Right hindlimb (tissue), 1 donor: Measurements from ENCODE around the gene SLC4A4.

Experiments
- DNase-seq: peaks from one replicate; pipeline ENCODE4 v3.0.0-alpha.2; 2018

The SLC4A4 gene

GRCh38 chr4:71338846-71339593 lies at the start of gene SLC4A4:
Gene SLC4A4, plus strand, starts transcription at chr4:71339020.
- DNase-seq, result no peak

GRCh38 chr4:71290074-71290473 lies 48.7 kb upstream of the SLC4A4 start:
- DNase-seq, result peak; percentile 30

GRCh38 chr4:71290476-71290875 lies 48.3 kb upstream of the SLC4A4 start:
- no peak for DNase-seq

DNA sequence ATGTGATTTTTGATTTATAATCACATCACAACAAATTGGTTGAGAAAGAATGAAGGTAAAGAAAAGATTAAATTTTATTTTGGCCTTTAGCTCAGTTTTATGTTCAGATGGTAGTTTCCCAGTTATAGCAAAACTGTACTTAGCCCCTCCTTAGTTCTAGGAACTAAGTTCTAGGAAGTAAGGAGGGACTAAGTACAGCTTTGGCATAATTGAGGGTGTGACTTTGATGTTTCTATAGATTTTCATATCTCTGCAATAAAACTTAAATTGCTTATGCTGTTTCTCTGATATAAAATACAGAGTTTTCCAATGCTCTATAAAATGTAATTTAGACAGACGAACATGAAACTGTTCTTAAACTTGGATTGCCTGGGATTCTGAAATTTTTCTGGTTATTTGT lies 46.6 kb upstream of the SLC4A4 start:
- DNase-seq, result no peak

GRCh38 chr4:71293705-71294104 lies 45.1 kb upstream of the SLC4A4 start:
- DNase-seq, result no peak

DNA sequence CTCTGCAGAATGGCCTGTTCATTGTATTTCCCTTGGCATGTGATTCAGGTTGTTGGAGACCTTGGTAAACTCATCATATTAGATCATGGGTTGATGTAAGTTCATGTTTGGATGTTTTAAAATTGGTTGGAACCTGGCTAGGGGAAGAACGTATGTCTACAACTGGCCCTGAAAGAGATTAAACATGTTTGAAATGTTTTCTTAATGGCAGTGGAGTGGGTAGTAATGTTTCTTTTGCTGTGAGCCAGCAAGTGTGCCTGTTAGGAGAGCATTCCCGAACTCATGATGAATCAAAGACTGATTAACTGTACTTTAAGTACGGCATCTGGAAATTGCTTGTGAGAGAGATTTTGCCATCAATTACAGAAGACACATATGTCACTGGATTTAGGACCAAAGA lies 44.5 kb upstream of the SLC4A4 start:
- no peak for DNase-seq

DNA sequence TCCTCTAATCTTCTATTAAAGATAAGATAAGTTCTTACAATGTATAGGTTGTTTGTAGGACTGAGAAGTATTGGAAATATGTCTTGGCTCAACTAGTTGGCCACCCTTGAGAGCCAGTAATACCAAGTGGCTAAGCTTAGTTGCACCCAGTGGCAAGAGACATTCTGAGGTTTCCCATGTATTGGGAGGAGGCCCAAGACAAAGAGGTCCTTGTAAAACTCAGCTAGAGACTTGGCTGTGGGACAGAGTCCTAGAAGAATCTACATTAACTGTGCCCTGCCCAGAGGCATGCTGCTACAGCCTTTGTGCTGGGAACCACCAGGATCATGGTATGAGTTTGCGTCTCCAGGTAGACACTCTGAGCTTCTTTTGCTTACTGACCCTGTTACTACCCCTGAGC lies 41.9 kb upstream of the SLC4A4 start:
- DNase-seq, result no peak

- DNase-seq, result no peak
Measured at GRCh38 chr4:71300362-71300761, 38.5 kb upstream of the SLC4A4 start.

DNA sequence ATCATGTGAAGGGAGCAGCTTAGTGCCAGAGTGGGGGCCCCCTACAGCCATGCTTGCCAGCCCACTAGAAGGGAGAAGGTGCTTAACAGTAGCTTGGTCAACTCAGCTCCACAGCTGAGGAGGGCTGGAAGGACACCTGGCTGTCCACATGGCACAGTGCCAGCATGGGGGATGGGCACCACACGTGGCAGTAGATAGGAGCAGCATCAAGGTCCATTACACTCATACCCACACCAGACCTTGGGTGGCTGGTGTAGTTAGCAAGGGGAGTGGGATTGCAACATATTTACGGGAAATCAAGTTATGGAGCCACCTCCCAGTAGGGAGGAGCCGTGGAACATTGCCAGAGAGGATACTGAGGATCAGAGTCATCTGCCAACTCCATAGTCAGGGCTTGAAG lies 37.9 kb upstream of the SLC4A4 start:
- peak; percentile 21 for DNase-seq

DNA sequence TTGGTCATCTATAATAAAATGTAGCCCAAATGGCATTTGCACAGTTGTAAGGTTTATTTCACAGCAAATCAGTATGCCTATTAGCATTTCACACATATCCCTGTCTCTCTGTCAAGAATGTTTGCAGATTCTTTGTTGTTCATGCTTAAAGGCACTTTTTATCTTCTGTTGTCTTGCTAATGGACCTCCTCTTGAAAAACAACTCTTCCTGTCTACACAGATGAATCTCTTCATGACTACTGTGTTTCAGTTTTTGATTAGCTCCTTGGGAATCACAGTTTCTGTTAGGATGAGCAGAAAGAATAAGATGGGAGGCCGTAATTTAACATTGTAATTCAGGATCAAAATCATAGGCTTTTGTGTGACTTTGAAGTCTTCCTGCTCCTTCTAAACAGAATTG lies 35.5 kb upstream of the SLC4A4 start:
- DNase-seq, result no peak

DNA sequence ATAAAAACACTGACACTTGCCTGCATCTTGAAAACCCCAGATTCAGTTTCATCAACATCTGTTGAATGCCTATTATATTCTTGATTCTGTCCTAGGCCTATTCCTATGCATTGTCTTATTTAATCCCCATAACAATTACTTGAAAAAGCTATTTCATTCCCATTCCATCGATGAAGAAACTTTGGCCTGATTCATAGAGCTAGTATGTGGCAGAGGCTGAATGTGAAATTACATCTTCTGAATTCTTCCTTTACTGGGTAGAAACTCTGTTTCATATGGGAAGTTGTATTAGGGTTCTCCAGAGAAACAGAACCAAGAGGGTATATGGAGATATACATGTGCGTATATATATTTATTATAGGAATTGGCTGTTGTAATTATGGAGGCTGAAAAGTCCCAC lies 35.0 kb upstream of the SLC4A4 start:
- no peak for DNase-seq

DNA sequence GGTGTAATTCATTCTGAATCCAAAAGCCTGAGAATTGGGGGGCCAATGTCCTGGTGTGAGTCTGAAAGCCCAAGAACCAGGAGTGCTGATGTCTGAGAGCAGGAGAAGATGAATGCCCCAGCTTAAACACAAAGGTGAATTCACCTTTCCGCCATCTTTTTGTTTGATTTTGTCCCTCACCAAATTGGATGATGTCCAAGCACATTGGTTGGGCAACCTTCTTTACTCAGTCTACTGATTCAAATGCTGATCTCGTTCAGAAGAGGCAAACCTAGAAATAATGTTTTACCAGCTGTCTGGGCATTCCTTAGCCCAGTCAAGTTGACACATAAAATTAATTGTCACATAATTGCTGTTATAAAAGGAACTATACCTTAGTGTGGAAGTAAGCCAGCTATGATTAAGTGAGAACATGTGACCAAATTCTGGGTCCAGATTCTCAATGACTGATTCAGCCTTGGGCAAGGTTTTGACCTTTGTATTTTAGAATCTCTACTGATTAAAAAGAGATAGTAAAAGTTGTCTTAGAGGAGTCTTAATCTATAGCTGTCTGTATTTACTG lies 34.5 kb upstream of the SLC4A4 start:
- no peak for DNase-seq

DNA sequence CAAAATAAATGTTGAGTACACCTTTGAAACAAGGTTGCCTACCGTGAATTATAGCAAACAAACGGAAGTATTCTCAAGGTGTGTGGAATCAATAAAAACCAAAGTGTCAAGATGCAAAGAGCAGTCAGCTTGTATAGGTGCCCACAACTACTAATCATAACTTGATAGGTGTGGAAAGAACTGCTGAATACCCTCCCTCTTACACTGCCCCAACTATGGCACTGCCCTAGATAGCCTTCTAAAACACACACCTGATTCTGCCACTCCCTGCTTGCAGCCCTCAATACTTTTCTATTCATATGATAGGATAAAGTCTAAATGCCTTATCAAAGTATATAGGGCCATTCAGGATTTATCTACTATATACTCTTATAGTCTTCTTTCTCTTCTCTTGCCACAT lies 31.1 kb upstream of the SLC4A4 start:
- DNase-seq, result no peak

DNA sequence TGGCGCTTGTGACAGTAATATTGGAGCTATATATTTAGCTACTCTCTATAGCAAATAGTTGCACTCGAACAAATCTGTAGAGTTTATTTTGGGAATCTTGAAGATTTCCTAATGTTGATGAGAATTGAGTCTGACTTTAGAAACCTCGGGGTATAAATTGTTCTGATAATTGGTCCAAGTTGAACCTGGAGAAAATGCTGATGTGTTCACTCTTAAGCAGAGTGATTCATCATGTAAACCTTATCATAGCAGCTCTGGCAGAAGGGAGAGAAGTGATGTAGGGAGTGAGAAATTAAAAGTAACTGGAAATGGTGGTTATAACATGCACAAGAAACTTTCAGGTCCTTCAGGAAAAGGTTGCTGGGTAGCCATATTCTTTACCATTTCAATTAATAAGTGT lies 16.4 kb upstream of the SLC4A4 start:
- DNase-seq, result no peak

DNA sequence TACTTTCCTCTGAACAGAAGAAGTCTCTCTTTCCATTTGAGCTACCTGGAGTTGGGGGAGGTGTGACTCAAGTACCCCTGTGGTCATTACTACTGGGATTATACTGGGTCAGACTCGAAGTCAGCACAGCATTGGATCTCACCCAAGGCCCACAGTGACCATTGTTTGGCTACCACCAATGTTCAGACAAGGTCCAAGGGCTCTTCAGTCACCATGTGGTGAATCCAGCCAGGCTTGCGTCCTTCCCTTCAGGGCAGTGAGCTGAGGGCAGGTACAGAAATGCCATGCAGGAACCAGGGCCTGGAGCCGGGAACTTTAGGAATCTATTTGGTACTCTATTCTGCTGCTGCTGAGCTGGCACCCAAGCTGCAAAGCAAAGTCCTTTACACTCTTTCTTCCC lies 5.5 kb upstream of the SLC4A4 start:
- no peak for DNase-seq

DNA sequence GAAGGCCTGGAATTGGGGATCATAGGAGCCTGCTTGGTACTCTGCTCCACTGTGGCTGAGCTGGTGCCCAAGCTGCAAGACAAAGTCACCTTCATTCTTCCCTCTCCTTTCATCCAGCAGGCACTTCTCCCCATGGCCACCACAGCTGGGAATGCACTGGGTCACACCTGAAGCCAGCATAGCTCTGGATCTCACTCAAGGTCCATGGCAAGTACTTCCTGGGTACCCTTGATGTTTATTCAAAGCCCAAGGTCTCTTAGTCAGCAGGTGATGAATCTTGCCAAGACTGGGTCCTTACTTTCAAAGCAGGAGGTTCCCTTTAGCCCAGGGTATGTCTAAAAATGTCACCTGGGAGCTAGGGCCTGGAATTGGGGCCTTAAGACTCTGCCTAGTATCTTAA lies 4.9 kb upstream of the SLC4A4 start:
- no peak for DNase-seq

DNA sequence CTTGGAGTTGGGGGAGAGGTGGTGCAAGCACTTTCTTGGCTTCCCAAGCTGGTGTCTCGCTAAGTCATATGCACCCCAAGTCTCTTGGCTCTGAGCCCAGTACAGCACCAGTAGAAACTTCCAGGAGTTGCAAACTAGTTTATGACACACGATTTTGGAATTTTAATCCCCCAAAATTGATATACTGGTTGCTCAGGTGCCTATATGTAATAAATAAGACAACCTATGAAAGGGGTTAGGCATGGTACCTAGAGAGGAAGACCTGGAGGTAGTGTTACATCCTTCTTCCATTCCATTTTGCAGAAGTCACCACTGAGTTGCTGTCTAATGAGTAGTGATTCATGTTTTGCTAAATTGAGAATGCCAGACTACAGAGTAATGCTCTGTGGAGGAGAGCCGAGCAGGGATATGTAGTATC lies 4.3 kb upstream of the SLC4A4 start:
- no peak for DNase-seq

DNA sequence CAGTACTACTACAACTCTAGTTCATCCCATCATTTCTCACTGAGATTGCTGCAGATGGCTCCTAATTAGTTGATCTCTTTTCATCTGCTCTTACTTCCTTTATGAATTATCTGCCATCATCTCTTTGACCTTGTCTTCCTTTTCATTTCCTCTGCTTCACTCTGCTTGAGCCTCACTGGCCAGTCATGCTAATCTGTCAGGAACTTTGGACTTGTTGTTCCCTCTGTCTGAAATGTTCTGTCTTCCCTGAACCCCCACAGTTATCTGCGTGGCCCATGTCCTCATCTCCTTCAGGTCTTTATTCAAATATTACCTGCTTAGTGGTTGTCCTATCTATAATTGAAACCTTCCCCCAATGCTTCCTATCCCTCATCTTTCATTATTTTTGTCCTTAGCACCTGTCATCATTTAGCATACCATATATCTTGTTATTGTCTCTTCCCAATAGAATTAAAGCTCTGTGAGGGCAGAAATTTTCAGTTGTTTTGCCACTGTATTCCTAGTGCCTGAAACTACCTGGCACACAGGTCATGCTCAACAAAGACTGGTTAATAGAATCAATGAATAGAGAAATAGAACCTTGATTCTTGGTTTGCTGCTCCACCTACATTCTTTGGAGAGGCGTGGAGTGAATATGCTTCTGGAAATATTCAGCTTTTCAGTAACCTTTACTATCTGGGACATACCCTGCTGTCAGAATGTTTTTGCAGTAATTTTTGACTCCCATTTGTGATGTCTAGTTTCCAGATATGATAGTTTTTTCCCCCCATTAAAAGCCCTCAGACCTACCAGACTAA lies 5.0 kb downstream of the SLC4A4 start:
- no peak for DNase-seq

DNA sequence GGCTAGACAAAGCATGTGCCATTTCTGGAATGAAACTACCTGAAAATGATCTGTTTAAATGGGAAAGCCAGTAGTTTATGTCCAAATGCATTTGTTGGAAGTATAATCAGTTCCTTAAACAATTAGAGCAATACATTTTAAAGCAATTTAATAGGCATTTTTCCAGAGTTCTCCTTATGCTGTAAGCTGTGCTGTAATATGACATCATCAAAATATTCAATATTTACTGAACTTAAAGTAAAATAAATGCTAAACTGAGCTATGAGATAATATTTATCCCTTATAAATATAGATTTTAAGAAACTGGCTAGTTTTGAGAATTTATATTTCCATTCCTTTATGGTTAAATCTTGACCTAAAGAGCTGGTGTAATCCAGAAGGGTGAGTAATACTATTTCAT lies 7.9 kb downstream of the SLC4A4 start:
- no peak for DNase-seq

DNA sequence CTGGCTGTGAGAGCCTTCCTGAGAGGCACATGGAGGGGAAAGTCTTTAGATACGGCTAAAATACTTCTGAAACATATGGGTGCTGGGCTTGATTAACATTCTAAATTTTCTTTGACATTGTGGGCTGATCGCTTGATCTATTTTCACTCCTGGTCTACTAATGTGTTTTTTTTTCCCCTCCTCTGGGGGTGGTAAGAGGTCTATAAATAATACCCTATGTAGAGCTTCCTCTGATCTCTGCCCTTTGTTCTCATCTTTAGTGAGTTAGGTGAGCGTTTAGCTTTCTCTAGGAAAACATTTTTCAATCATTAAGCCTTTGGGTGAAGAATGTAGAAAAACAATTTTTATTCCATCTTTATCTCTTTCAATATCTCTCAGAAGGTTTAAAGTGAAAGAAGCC lies 9.8 kb downstream of the SLC4A4 start:
- DNase-seq, result no peak

GRCh38 chr4:71355045-71355444 lies 16.2 kb downstream of the SLC4A4 start:
- DNase-seq, result no peak

DNA sequence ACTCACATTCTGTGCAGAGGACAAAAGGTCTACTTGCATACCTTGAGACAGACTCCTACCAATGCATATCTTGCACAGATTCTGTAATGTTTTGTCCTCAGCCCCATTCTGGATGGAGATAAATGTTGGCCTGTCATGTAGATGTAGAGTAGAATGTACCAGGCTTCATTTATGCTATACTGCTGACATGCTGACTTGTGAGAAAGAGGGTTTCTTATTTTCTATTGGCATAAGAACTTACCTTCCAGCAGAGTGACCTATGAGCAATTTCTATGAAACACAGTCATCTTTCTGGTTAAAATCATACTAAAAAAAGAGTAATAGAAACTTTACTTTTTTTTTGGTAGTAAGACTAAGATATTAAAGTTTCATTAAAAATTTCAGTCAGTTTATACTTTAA lies 17.2 kb downstream of the SLC4A4 start:
- no peak for DNase-seq

- no peak for DNase-seq
Measured at GRCh38 chr4:71356924-71357663, 18.3 kb downstream of the SLC4A4 start.

GRCh38 chr4:71360844-71361243 lies 22.0 kb downstream of the SLC4A4 start:
- no peak for DNase-seq
